ENCODE data around the gene SLC25A22. TPM values are rescaled to one million over a fixed set of nuclear protein-coding genes. Genes with fewer than 3 reads are reported as not detected.

SLC25A22 gene
- total RNA-seq, 2 experiments from 2014 or later = 9.1 to 11.1 TPM

DNA sequence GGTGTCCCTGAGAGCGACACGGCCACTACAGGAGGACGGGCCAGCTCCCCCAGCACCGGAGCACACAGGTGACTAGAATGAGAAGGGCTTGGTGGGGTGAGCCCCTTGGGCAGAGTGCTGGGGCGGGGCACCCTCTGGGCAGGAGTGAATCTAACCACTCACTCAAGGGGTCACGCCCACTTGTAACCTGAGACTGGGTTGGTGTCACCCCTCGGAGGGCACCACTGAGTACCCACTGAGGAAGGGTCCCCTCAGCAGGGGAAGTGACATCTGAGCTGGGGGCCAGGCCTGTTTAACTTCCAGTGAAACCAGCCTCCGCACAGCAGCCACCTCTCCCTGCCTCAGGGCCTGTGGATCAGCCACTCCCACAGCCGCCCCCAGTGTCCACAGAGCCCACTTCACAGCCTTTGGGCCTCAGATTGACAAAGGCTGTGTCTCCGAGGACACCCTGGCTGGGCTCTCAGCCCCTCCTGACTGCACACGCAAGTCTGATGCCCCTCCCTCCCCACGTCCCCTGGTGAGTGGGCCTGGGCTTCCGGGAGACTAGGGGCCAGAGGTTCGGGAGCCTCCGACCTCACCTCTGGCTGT is 26.4 kb downstream of the SLC25A22 start:
- no peaks in the 10 kb centered on the region for H3K27me3 ChIP-seq (ENCODE audit: control insufficient read depth in 1 of 2, insufficient read depth in 2 of 2, low read length in 2 of 2)
- H3K4me1 Mint-ChIP-seq (ENCODE audit: low read depth) = peaks cover 11% of the 10 kb centered on the region
- DNase-seq = no peak
- peaks cover 32% of the 10 kb centered on the region for H3K36me3 ChIP-seq (ENCODE audit: insufficient read depth, low read length)
- intact Hi-C loops (cut with DNase I, micrococcal nuclease) = no loop called here
- CTCF ChIA-PET = no interaction called here
- H3K9me3 ChIP-seq (ENCODE audit: control insufficient read depth in 1 of 2, insufficient read depth in 1 of 2, low read length in 2 of 2) = no peaks in the 10 kb centered on the region
- no peaks in the 10 kb centered on the region for H3K9me3 Mint-ChIP-seq
- TF ChIP-seq, protein P1, sequence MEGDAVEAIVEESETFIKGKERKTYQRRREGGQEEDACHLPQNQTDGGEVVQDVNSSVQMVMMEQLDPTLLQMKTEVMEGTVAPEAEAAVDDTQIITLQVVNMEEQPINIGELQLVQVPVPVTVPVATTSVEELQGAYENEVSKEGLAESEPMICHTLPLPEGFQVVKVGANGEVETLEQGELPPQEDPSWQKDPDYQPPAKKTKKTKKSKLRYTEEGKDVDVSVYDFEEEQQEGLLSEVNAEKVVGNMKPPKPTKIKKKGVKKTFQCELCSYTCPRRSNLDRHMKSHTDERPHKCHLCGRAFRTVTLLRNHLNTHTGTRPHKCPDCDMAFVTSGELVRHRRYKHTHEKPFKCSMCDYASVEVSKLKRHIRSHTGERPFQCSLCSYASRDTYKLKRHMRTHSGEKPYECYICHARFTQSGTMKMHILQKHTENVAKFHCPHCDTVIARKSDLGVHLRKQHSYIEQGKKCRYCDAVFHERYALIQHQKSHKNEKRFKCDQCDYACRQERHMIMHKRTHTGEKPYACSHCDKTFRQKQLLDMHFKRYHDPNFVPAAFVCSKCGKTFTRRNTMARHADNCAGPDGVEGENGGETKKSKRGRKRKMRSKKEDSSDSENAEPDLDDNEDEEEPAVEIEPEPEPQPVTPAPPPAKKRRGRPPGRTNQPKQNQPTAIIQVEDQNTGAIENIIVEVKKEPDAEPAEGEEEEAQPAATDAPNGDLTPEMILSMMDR (IDR thresholded peaks at IDR 0.05) = no peak
- no peak overlapping the region for H3K4me3 Mint-ChIP-seq
- H3K4me1 ChIP-seq (ENCODE audit: insufficient read depth, low read length) = peaks cover 24% of the 10 kb centered on the region
- no peak for ATAC-seq (ENCODE audit: poor library complexity)
- H3K27me3 Mint-ChIP-seq = no peaks in the 10 kb centered on the region
- H3K27ac Mint-ChIP-seq = no peak overlapping the region
- H3K27ac ChIP-seq (ENCODE audit: low read depth in 1 of 2, low read length in 2 of 2) = no peak overlapping the region
- POLR2A ChIA-PET = no interaction called here
- H3K4me3 ChIP-seq (ENCODE audit: low read length) = no peak overlapping the region
- H3K36me3 Mint-ChIP-seq (ENCODE audit: low read depth) = peaks cover 8% of the 10 kb centered on the region

DNA sequence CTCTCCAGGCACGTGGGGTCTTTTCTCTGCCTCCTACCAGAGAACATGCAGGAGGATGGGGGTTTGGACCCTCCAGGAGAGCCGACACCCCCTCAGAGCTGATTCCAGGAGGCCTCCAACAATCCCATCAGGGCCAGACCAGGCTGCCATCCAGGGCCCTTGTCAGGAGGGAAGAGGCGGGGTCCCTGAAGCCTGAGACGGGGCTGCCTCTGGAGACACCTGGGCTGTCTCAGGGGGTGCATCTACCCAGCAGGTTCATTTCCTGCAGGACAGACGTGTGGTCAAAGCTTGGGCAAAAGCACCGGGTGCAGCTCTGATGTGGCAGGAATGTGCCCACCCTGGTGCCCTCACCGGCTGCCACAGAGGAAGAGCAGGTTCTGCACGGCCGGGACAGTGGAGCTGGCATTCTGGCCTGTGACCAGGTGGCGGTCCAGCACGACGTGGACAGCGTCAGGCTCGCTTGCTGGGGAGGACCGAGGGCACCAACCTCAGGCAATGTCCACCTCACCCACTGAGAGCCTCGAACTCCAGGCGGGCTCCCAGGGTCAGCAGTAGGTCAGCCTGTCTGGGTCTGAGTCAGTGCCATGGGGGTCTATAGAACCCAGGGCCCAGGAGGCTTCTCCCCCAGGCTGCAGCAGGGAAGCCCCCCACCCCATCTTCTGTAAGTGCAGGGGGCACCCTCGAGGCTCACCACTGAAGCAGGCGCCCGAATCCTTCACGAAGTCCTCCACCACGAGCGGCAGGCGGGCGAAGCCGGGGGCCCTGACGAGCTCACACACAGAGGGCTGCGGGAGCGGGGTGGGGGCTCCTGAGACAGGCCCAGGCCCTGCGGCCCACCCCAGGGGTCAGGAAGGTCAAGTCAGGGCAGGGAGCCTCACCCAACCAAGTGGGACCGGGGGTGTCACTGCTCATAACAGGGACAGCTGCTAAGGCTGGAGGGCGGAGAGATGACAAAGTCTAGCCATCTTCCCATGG is 27.2 kb downstream of the SLC25A22 start:
- Mint-ChIP-seq H3K36me3 (ENCODE audit: low read depth) (peaks cover 10% of the 10 kb centered on the region), H3K27ac (no peak overlapping the region), H3K27me3 (no peaks in the 10 kb centered on the region), H3K9me3 (no peaks in the 10 kb centered on the region), H3K4me3 (no peak overlapping the region), H3K4me1 (ENCODE audit: low read depth) (peaks cover 5% of the 10 kb centered on the region)
- CTCF ChIA-PET = no interaction called here
- ATAC-seq (ENCODE audit: poor library complexity) (no peak), DNase-seq (no peak)
- Histone ChIP-seq H3K27ac (ENCODE audit: low read depth in 1 of 2, low read length in 2 of 2) (no peak overlapping the region), H3K4me3 (ENCODE audit: low read length) (no peak overlapping the region), H3K4me1 (ENCODE audit: insufficient read depth, low read length) (peaks cover 16% of the 10 kb centered on the region), H3K9me3 (ENCODE audit: control insufficient read depth in 1 of 2, insufficient read depth in 1 of 2, low read length in 2 of 2) (no peaks in the 10 kb centered on the region), H3K36me3 (ENCODE audit: insufficient read depth, low read length) (peaks cover 36% of the 10 kb centered on the region), H3K27me3 (ENCODE audit: control insufficient read depth in 1 of 2, insufficient read depth in 2 of 2, low read length in 2 of 2) (no peaks in the 10 kb centered on the region)
- intact Hi-C loops (cut with DNase I, micrococcal nuclease) = no loop called here
- POLR2A ChIA-PET = no interaction called here
- TF ChIP-seq, protein P1 (IDR thresholded peaks at IDR 0.05) = no peak

DNA sequence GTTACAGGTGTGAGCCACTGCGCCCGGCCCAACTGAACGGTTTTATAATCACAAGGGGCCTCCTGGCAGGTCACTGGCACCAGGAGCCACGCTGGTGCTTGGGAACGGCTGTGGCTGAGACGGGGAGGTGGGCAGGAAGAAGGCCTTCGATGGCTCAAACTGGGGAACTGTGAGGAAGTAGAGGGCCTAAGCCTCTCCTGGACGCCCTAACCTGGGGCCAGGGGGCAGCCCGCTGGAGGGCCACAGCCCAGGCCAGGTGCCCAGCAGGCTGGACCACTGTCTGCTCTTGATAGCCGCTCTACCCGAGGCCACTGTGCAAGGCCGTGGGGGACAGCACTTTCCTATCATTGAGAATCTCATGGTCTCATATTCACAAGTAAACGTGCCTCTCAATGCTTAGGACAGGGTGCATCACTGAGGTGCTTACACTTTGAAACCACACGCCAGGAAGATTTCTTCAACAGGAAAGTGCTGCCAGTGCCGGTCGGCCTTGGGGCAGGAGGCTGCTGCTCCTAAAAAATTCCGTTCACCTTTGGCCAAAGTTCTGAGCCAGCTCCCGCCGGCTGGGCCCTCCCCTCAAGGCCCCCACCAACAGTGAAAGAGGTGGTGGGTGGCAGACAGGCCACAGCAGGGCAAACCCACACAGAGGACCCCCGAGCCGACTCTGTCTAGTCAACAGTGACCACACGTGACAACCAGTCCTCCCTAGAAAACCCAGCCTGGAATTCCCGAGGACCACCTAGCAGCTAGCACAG is 28.0 kb downstream of the SLC25A22 start:
- Histone ChIP-seq H3K27ac (ENCODE audit: low read depth in 1 of 2, low read length in 2 of 2) (no peak overlapping the region), H3K4me1 (ENCODE audit: insufficient read depth, low read length) (peaks cover 12% of the 10 kb centered on the region), H3K9me3 (ENCODE audit: control insufficient read depth in 1 of 2, insufficient read depth in 1 of 2, low read length in 2 of 2) (no peaks in the 10 kb centered on the region), H3K4me3 (ENCODE audit: low read length) (no peak overlapping the region), H3K36me3 (ENCODE audit: insufficient read depth, low read length) (peaks cover 39% of the 10 kb centered on the region), H3K27me3 (ENCODE audit: control insufficient read depth in 1 of 2, insufficient read depth in 2 of 2, low read length in 2 of 2) (no peaks in the 10 kb centered on the region)
- H3K36me3 Mint-ChIP-seq (ENCODE audit: low read depth) = peaks cover 14% of the 10 kb centered on the region
- CTCF ChIA-PET = no interaction called here
- DNase-seq = no peak
- intact Hi-C loops (cut with DNase I, micrococcal nuclease) = no loop called here
- H3K27ac Mint-ChIP-seq = no peak overlapping the region
- POLR2A ChIA-PET = no interaction called here
- H3K9me3 Mint-ChIP-seq = no peaks in the 10 kb centered on the region
- TF ChIP-seq, protein P1 (IDR thresholded peaks at IDR 0.05) = no peak
- no peak for ATAC-seq (ENCODE audit: poor library complexity)
- no peak overlapping the region for H3K4me3 Mint-ChIP-seq
- no peaks in the 10 kb centered on the region for H3K4me1 Mint-ChIP-seq (ENCODE audit: low read depth)
- no peaks in the 10 kb centered on the region for H3K27me3 Mint-ChIP-seq
